ACHN (cell line): ENCODE results near the gene B4GALT6.

Experiments used
- DNase-seq: peaks from one replicate; pipeline ENCODE4 v3.0.0-alpha.2; 2015
- in situ Hi-C: cut with HindIII; loops from 2 replicates; pipeline ENCODE4 v1.10.0; 2017; ENCODE audit warnings: low sequenced_read_pairs, low pct_ligation_motif_present, low pct_unique_long_range_greater_than_20kb

The B4GALT6 gene

DNA sequence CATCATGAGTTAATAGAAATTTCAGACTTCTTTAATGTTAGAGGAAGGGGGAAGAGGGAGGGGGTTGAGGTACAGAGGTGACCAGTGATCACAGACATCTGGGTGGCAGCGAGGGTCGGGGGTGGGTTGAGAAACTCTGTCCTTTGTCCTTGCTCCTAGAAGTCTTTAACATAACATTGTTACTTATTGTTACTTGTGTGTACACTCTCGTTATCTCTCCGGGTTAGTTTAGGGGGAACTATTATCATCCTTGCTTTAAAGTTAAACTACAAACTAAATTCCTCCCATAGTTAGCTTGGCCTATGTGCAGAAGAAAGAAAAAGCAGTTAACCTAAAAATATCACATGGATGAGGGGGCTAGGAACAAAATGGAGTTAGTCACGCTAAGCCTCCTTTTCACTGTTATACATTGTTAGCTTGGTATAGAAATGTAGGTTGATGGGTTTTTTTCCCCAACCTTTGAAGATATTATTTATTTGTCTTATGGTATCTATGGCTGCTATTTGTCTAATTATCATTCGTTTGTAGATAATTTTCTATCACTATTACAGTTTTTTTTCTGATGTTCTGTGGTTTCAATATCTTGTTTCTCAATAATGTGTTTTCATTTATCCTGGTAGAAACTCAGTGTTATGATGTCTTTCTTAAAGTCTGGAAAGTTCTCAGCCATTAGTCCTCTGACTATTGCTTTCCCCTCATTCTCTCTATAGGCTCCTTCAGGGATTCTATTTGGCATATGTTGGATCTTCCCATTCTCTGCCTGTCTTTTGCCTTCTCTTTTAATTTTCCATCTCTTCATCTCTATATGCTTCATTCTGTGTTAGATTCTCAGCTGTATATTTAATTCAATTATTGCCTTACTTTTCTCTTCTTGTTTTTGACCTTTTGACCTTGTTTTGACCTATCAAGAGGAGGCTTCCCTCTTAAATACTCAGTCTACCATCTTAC, 13.2 kb upstream of the B4GALT6 start:
- in situ Hi-C loops = no loop called here
- DNase-seq = no peak

DNA sequence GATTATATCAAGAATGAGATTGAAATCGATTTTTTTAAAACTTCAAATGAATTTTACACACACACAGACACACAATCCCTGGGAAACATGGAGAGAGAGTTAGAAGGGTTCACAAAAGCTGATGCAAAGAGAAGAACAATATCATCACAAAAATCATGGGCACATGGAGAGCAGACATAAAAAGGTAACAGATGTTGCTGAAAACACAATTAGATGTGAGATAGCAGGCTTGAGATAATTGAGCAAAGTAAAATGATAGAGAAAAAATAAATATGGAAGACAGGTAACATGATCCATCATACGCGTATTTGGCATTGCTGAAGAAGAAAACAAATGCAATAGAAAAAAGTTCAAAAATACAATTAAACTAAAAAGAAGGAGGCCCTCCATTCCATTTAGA, 11.6 kb upstream of the B4GALT6 start:
- DNase-seq = no peak
- in situ Hi-C loops = no loop called here

DNA sequence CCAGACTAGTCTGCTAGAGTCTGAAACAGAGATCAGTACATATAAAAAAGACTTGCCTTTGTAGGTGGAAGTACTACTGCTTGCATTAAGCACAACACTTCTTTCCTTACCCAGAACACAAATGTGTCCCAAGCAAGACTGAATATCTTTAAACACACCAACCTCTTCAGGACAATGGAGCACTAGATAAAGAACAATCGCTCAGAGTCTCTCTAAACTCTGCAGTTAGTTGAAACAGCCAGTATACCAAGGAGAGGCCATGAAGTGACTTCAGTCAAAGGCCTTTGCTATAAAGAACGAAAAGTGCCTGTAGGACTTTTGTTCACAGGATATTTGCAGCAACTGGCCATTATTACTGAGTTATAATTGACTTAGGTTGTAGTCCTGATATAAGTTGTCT, 9.9 kb upstream of the B4GALT6 start:
- DNase-seq = no peak
- in situ Hi-C loops = no loop called here

DNA sequence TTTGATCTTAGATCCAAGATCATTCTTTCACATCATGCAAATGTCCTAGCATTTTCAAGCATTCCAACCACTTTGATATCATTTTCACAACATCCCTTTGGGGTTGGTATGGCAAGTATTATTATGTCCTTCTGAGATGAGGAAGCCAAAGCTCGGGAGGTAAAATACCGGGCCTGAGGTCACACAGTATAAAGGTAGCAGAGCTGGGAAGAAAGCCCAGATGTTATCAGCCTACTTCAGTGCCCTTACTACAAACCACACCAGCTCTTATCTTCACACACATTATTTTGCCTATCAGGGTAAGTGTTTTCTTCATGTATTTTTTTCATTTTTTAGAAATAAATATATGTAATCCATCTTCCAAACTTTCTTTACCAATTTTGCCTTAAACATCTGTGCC, 4.2 kb upstream of the B4GALT6 start:
- in situ Hi-C loops = no loop called here
- DNase-seq = no peak

DNA sequence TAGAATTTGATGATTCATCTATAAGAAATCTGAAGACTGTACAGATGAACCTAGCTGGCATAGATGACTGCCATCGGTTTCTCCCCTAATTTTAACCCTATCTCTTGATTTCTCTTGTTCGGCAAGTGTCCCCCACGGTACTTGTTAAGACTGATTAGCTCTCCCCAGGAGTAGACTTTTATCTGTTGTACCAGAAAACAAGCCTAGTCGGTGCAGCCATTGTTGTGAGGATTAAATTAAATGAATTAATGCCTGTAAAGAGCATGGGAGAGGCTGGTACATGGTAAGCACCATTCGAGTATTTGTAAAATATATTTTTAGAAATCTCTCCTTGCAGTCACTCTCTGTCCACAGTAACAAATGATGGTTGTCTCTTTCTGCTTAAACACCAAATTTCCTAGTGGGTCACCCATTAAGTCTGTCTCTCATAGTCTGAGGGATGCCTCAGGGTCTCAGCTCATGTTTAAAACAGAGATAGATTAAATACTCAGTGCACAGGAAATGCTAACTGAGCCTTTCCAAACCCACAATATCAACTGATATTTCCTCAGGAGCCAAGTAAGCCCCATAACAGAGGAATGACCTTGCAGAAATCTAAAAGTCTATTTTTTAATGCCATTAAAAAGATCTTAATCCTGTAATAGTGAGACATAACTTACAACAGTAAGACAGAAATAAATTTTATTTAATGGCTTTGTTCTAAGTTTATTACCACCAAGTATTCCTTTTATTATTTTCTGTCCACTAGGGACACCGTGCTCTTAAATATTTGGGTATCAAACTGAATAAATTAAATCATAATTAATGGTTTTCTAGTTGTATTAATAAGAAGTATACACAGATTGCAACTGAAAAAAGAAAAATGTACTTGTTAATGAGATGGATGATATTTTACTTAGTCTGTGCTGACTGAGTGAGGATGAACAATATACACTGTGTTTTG, 2.9 kb upstream of the B4GALT6 start:
- in situ Hi-C loops = no loop called here
- no peak for DNase-seq

DNA sequence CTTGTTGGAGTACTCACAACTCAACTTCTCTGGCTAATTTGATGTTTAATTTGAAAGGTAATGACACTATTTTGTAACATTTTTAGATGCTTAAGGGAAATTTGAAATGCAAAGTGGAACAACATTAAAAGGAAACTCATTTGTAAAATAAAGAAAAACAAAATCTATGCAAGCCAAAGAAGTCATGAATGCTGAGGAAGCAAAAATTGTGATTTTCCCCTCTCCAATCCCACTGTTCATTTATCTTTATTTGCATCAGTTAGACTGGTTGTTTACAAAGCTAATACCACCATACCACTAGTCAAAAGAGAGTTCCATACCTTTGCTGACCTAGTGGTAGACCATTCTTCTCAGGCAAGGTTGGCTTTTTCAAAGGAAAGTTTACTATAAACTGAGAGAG, 2.2 kb upstream of the B4GALT6 start:
- in situ Hi-C loops = no loop called here
- no peak for DNase-seq

DNA sequence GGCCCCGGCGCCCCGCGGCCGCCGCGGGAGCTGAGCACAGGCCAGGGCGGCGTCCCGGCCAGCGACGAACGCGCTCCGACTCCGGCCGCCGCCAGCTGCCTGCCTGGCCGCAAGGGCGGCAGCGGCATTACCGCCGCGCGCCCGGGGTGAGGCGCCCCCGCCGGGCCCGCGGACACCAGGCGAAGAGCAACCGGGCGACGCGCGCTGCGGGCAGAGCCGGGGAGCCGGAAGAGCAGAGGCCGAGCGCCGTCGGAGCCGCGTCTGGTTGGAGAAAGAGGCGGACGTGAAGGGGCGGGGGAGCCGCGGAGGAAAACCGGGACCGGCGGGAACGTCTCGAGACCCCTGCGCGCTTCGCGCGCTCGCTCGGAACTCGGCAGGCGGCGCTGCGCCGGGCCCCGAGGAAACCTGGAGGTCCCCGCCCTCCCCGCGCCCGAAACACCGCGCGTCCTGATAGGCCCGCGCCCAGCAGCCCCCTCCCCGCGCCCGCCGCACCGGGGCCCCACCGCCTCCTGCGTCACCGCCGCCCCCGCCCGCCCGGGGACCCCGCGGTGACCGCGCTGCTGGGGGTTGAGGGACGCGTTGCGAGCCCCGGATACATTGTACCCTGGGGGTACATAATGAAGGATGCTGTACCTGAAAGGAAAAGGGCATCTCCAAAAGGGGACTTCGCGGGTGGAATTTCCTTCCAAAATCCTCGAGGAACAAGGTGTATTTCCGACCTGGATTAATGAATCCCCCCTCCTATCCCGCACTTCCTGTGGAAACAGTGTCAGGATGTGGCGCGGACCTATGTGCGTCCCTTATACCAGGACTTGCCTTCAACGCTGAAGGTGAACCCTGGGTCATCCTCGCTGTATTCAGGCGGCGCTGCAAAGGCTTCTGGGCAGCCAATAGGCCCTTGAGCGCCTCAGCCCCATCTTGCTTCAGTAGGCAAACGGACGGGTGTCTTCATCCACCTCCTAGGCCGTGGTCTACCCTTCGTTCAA, 1.0 kb upstream of the B4GALT6 start:
- DNase-seq = peak; percentile 75
- in situ Hi-C loops = no loop called here

DNA sequence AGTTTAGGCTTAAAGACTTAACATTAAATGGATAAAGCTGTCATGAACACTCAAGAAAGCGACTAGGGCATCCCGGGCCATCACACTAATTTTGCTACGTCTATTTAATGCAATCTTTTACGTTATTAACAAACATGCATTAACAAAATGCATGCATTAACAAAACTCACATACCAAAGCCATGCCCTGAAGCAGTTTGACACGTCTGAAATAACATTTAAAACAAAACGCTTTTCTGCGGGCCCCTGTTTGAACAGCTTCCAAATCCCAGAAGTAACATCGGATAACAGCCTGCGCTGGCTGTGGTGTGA, 458 bp downstream of the B4GALT6 start:
- DNase-seq = no peak
- in situ Hi-C loops = no loop called here

DNA sequence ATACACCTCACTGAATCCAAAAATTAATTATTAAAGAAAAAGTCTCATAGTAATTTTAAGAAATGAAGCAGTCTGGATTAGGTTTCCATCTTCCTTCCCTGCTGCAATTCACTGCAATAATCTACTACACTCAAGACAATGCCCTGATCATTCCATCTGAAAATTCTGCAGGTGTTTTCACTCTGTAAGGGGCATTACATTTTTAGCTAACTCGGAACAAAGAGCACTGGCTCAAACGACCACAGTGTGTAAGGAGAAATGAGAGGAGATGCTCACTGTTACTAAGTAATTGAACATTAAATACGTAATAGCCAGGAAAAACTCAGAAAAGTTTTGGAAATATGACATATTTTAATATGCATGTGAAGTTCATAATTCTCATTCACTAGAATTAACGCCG, 1.3 kb downstream of the B4GALT6 start:
- in situ Hi-C loops = no loop called here
- DNase-seq = no peak

DNA sequence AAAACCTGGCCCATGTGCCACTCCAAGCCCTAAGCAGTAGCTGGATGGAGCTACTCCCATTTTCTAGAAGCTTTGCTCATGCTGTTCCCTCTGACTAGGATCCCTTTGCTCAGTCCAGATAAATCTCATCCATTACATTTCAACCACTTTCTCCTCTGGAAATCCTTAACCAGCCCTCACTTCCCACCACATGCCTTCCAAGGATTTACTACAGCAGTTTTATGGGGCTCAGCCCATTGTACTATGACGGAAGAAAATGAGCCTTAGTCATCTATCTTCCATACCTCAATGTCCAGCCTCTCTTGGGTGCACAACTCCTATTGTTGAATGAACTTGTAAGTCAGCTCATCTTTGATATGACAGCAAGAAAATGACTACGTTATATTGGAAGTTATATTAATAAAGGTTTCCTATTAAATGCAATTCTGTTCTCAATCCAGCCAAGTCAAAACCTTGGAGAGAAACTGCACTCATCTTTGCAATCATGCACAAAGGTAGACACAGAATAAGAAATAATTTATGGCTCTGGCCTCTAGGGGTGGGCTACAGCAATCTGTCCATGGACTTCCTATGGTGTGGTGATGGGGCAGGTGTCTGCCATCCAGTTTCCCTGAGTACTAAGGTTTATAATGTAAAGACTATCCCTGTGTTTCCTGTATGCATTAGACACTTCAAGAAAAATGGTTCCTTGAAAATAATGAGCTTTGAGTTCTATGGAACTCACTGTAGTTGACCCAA, 3.4 kb downstream of the B4GALT6 start:
- in situ Hi-C loops = no loop called here

DNA sequence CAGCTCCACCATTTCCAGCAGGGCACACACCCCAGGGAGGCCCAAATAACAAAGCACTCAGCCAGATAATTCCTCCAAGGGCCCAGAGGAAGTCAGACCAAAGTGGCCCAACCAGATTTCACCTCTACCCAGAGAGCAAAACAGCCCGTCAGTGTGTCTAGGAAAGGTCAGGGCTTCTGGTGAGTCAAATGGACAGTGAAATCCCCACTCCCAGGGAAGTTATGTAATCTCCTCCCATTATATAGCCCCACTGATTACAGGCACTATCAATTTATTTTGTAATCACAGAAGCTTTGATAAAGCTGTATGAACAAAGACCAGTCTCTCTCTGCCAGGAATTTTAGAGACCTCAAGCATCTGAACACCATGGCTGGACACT, 4.0 kb downstream of the B4GALT6 start:
- in situ Hi-C loops = no loop called here
- DNase-seq = no peak

More for the DNA sequence above, 3.4 kb downstream of the B4GALT6 start:
- DNase-seq = peak; percentile 33

DNA sequence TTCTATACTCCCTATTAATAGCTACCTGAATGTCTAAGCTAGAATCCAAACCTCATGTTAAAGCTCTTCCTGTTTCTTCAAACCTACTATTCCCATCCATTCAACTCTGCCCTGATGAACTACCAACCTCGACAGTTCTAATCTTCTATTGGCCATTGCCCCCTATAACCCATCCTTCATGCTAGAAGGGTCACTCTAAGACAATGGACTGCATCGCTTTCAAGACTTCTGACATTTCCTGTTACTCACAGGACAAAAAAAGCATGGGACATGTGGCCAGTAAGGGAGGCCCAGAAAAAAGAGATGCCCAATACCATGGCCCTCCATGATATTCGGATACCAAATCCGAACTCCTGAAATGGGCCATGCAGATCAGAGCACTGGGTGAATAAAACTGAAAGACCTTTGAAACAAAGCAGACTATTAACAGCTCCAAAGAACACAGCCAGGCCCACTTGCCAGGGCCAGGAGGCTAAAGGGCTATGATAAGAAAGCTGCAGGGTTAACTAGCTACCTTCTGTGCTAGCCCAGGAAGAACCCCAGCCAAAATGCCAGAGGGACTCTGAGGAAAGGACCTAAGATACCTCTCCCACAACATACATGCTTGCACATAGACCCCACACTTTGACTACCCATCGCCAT, 4.5 kb downstream of the B4GALT6 start:
- in situ Hi-C loops = no loop called here
- DNase-seq = no peak

DNA sequence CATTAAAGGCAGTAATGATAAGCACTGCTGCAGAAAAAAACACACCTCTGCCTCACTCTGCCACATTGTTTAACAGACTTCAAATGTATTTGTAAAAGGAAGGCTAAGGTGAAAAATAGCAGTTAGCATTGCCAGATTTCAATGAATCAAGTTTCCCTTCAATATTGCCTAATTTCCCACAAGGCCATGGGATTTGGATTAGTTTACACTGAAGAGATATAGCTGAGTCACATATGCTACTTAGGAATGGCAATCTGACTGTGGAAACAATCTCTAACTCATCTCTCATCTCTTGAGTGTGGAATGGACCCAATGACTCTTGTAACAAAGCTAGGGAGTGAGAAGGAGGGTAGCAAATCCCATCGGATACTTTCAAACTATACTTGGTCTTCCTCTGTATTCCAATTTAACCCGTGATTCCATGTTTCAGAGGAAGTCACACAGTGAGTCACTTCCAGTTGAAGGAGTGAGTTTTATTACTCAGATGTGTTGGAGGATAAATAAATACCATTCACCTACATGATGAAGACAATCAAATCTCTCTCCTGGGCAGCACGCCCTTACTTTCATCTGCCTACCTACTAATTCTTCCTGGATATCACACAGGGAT, 5.1 kb downstream of the B4GALT6 start:
- in situ Hi-C loops = no loop called here
- DNase-seq = peak; percentile 45

DNA sequence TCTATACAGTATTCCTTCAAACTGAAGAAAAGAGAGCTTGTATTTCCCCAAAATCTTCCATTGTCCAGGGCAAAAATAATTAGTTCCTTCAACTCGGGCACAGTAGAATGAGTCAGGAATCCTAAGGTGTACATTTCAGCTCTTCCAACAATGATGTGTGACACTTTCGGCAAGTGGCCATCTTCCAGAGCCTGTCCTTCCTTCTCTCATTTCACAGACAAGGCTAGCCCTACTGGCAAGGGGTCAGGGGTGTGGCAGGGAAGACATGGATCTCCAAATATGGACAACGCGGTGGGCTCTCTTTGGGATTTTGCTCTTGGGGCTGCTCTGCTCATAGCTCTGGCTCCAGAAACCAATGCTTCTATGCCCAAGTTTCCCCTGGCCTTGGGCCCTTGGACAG, 6.0 kb downstream of the B4GALT6 start:
- in situ Hi-C loops = no loop called here
- DNase-seq = no peak

DNA sequence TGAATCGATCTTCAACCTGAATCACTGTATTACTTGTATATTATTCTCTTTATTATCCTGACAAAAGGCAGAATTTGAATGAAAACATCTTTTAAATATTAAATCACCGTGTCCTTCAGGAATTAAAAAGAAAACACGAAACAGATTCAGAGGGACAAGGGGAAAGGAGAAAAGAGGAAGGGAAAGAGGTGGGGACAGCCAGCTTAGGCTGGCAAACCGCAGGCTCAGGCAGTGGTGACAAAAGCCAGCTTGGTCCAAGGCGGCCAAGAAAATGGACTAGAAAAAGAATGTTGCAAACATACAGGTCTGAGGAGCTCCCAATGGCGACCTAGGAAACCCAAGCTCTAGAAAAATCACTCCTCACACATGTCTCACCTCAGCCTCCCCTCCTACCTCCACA, 6.8 kb downstream of the B4GALT6 start:
- in situ Hi-C loops = no loop called here
- DNase-seq = no peak

DNA sequence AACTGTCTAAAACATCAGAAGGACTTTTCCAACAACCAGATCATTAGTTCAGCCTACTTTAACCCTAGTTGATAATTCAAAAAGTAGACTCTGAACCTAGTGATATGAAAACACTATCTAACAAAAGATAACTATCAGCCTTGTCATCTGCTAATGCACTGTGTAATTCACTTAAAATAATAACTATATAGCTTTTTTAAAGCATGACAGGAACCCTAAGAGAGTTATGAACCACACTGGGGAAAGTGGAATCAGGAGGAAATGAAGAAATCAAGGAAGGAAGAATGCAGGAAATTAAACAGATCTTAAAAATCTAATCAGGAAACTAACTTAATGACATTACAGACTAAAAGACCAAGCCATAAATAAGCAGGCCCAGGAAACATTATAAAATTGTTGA, 9.0 kb downstream of the B4GALT6 start:
- DNase-seq = no peak
- in situ Hi-C loops = no loop called here

DNA sequence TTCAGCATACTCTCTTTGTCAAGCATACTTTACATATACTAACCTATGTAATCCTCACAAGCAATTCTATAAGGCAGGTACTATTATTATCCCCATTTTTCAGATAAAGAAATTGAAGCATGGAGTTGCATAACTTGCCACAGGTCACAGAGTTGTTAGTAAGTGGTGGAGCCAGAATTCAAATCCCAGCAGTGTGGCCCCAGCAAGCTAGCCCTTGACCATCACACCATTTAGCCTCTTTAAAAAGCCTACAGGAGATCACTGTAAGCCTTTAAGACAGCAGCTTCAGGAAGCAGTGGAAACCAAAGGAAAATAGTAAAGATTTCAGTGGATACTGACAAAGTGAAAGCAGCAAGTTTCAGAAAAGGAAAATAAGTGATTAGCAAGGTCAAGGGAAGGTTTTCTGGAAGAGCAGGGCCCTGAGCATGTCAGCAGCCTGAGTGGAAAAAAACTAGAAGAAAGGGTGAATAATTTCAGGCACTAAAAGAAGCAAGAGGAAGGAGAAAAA, 11.7 kb downstream of the B4GALT6 start:
- DNase-seq = no peak
- in situ Hi-C loops = no loop called here
